ENCODE data around the gene RPL18.

The RPL18 gene

GRCh38 chr19:48629297-48629598 lies 10.3 kb upstream of the RPL18 start:
- no peak for DNase-seq

GRCh38 chr19:48628486-48629296 lies 9.7 kb upstream of the RPL18 start:
- DNase-seq: no peak

GRCh38 chr19:48627865-48628314 lies 8.9 kb upstream of the RPL18 start:
- DNase-seq: no peak

- DNase-seq: no peak
These were observed 8.4 kb upstream of the RPL18 start for GRCh38 chr19:48627201-48627864.

GRCh38 chr19:48625891-48626327 lies 6.9 kb upstream of the RPL18 start:
- DNase-seq: no peak

GRCh38 chr19:48624791-48625723 lies 6.1 kb upstream of the RPL18 start:
- DNase-seq: no peak

GRCh38 chr19:48624067-48624594 lies 5.2 kb upstream of the RPL18 start:
- no peak for DNase-seq

GRCh38 chr19:48623556-48624066 lies 4.6 kb upstream of the RPL18 start:
- DNase-seq: no peak

- no peak for DNase-seq
These were observed 961 bp upstream of the RPL18 start for GRCh38 chr19:48619692-48620585.

- no peak for DNase-seq
These were observed 581 bp downstream of the RPL18 start for GRCh38 chr19:48618278-48618915.

GRCh38 chr19:48617146-48617937 lies 1.6 kb downstream of the RPL18 start:
- DNase-seq: no peak

- no peak for DNase-seq
These were observed 2.4 kb downstream of the RPL18 start for GRCh38 chr19:48616491-48617056.

GRCh38 chr19:48616041-48616436 lies 2.9 kb downstream of the RPL18 start:
- DNase-seq: no peak

GRCh38 chr19:48615231-48616040 lies 3.5 kb downstream of the RPL18 start:
- no peak for DNase-seq

- no peak for DNase-seq
These were observed 4.3 kb downstream of the RPL18 start, which contains the start of gene FAM83E for GRCh38 chr19:48614436-48615230. TSS of gene FAM83E (minus strand) at chr19:48615076. CDS start at chr19:48613372, 1,704 bp downstream.

- no peak for DNase-seq
These were observed 5.0 kb downstream of the RPL18 start for GRCh38 chr19:48613852-48614435.

- DNase-seq: no peak
These were observed 5.7 kb downstream of the RPL18 start for GRCh38 chr19:48613024-48613851.

Measured in SIG-M5 (cell line).